IMR-90 (cell line): ENCODE data around the gene MEDAG. TPM values are rescaled to one million over a fixed set of nuclear protein-coding genes. Genes with fewer than 3 reads are reported as not detected.

Experiments used
- ATAC-seq: fragments of 200-7000 bp; cut with Tn5 transposase; 2 replicates; pipeline ENCODE4 v1.9.1; 2020; ENCODE audit warnings: low read depth, mild to moderate bottlenecking, moderate library complexity
- BruUV-seq: library from RNA; stranded (reverse); fragments of 400-500 nt; replicated peaks from 2 replicates; lab custom pipeline; 2021; lab: Mats Ljungman, UMichigan
- CTCF ChIA-PET: fragments of 300-600 bp; formaldehyde crosslinking; extraction: SDS; loops from one replicate; lab custom pipeline; 2021; ENCODE audit warnings: antibody characterized with exemption; lab: Yijun Ruan, JAX
- POLR2A ChIA-PET: fragments of 300-600 bp; sonication (Branson Sonifier 250); formaldehyde crosslinking; loops from one replicate; lab custom pipeline; 2022; ENCODE audit warnings: antibody characterized with exemption; ENCODE audit not compliant: unreplicated experiment; lab: Charles Lee
- DNase-seq: peaks from one replicate; pipeline ENCODE4 v3.0.0; 2013
- H2AFZ ChIP-seq: replicated peaks from 2 replicates; pipeline ENCODE3; 2013; ENCODE audit warnings: low read length, mild to moderate bottlenecking; ENCODE audit not compliant: poor library complexity
- H2AK5ac ChIP-seq: 2 replicates; pipeline ENCODE4 v1.6.1; 2013; ENCODE audit warnings: low read depth, low read length, inconsistent platforms
- H2AK9ac ChIP-seq: replicated peaks from 2 replicates; pipeline ENCODE3; 2013; ENCODE audit warnings: mild to moderate bottlenecking, low read depth, low read length, moderate library complexity; ENCODE audit not compliant: poor library complexity
- H2BK120ac ChIP-seq: 2 replicates; pipeline ENCODE4 v1.6.1; 2013; ENCODE audit warnings: low read depth, low read length, inconsistent platforms
- H2BK15ac ChIP-seq: 3 replicates; pipeline ENCODE4 v1.6.1; 2013; ENCODE audit warnings: low read depth, low read length, inconsistent platforms
- H2BK20ac ChIP-seq: 2 replicates; pipeline ENCODE4 v1.6.1; 2013; ENCODE audit warnings: low read depth, mild to moderate bottlenecking, inconsistent platforms, low read length, moderate library complexity
- H2BK5ac ChIP-seq: 2 replicates; pipeline ENCODE4 v1.6.1; 2013; ENCODE audit warnings: mild to moderate bottlenecking, low read depth, low read length, inconsistent platforms; ENCODE audit not compliant: poor library complexity, severe bottlenecking
- H3K14ac ChIP-seq: replicated peaks from 2 replicates; pipeline ENCODE4 v1.6.1; 2013; ENCODE audit warnings: low read depth, low read length, inconsistent platforms
- H3K18ac ChIP-seq: 2 replicates; pipeline ENCODE4 v1.6.1; 2013; ENCODE audit warnings: low read depth, low read length, control low read depth
- H3K23ac ChIP-seq: 2 replicates; pipeline ENCODE4 v1.6.1; 2013; ENCODE audit warnings: low read depth, low read length, inconsistent platforms
- H3K27ac ChIP-seq: 2 replicates; pipeline ENCODE4 v1.5.1; 2013; ENCODE audit warnings: mild to moderate bottlenecking, control low read depth, low read length; ENCODE audit not compliant: insufficient read depth
- H3K27me3 ChIP-seq: 2 replicates; pipeline ENCODE4 v1.6.1; 2013; ENCODE audit warnings: low read length; ENCODE audit not compliant: control insufficient read depth, insufficient read depth
- H3K36me3 ChIP-seq: 2 replicates; pipeline ENCODE4 v1.6.1; 2013; ENCODE audit warnings: low read length, mixed read lengths; ENCODE audit not compliant: control insufficient read depth, insufficient read depth
- H3K4ac ChIP-seq: 2 replicates; pipeline ENCODE4 v1.6.1; 2013; ENCODE audit warnings: low read depth, low read length, inconsistent platforms
- H3K4me1 ChIP-seq: 2 replicates; pipeline ENCODE4 v1.6.1; 2013; ENCODE audit warnings: low read length, mixed read lengths; ENCODE audit not compliant: control insufficient read depth, insufficient read depth
- H3K4me2 ChIP-seq: 2 replicates; pipeline ENCODE4 v1.6.1; 2013; ENCODE audit warnings: low read depth, mild to moderate bottlenecking, control low read depth, low read length, moderate library complexity
- H3K4me3 ChIP-seq: 2 replicates; pipeline ENCODE4 v1.5.1; 2013; ENCODE audit warnings: low read depth, mild to moderate bottlenecking, control low read depth, low read length, moderate library complexity; ENCODE audit not compliant: insufficient read depth
- H3K56ac ChIP-seq: 2 replicates; pipeline ENCODE4 v1.6.1; 2013; ENCODE audit warnings: low read length, inconsistent platforms; ENCODE audit not compliant: insufficient read depth; ENCODE audit errors: extremely low read depth
- H3K79me1 ChIP-seq, 2 experiments: 2 replicates each; pipeline ENCODE4 v1.6.1; 2013; ENCODE audit warnings: low read length in 2 of 2, inconsistent platforms in 1 of 2, low read depth in 1 of 2
- H3K9ac ChIP-seq: 2 replicates; pipeline ENCODE4 v1.6.1; 2013; ENCODE audit warnings: low read depth, low read length, control low read depth
- H3K9me1 ChIP-seq: 2 replicates; pipeline ENCODE4 v1.6.1; 2013; ENCODE audit warnings: low read length, inconsistent platforms; ENCODE audit not compliant: insufficient read depth
- H3K9me3 ChIP-seq: 2 replicates; pipeline ENCODE4 v1.6.1; 2013; ENCODE audit warnings: low read length; ENCODE audit not compliant: control insufficient read depth, insufficient read depth
- H4K20me1 ChIP-seq: 2 replicates; pipeline ENCODE4 v1.6.1; 2013; ENCODE audit warnings: low read length, inconsistent platforms; ENCODE audit not compliant: insufficient read depth
- H4K5ac ChIP-seq: 2 replicates; pipeline ENCODE4 v1.6.1; 2013; ENCODE audit warnings: mild to moderate bottlenecking, low read depth, low read length, control low read depth
- H4K8ac ChIP-seq, 2 experiments: 2 replicates each; pipeline ENCODE4 v1.6.1; 2013; ENCODE audit warnings: low read depth in 2 of 2, low read length in 2 of 2, control low read depth in 1 of 2, inconsistent platforms in 1 of 2
- H4K91ac ChIP-seq: 2 replicates; pipeline ENCODE4 v1.6.1; 2013; ENCODE audit warnings: low read depth, low read length, inconsistent platforms; ENCODE audit not compliant: insufficient read depth
- CEBPB ChIP-seq: IDR thresholded peaks from 2 replicates; pipeline ENCODE4 v1.6.1; 2012; ENCODE audit warnings: low read depth, low read length, improper control_type of control experiment
- FOS ChIP-seq: fragments of 150-350 bp; IDR thresholded peaks from 2 replicates; pipeline ENCODE4 v1.6.1; 2016; ENCODE audit warnings: low read depth, low read length
- MAFK ChIP-seq: IDR thresholded peaks from 2 replicates; pipeline ENCODE4 v1.6.1; 2012; ENCODE audit warnings: low read depth, low read length, improper control_type of control experiment
- USF2 ChIP-seq: fragments of 150-350 bp; IDR thresholded peaks from 2 replicates; pipeline ENCODE4 v1.6.1; 2017; ENCODE audit warnings: mild to moderate bottlenecking, antibody characterized with exemption, low read length, low read depth
- WGBS, 2 experiments: methylation state at CpG; one replicate each; pipeline versions ENCODE4 v1.1.5 to v1.1.7; 2013; ENCODE audit warnings: missing lambda C conversion rate in 2 of 2; ENCODE audit not compliant: insufficient read length in 1 of 2; ENCODE audit errors: extremely low coverage in 2 of 2; 5-methylcytosine and 5-hydroxymethylcytosine counted together
- dilution Hi-C: fragments of 300-500 bp; cut with HindIII; formaldehyde crosslinking; loops from one replicate; pipeline ENCODE4 v1.14.3; 2018; ENCODE audit warnings: low sequenced_read_pairs; ENCODE audit not compliant: unreplicated experiment
- in situ Hi-C: fragments of 300-500 bp; cut with MboI; formaldehyde crosslinking; loops from 3 replicates; pipeline ENCODE4 v1.14.3; 2019; ENCODE audit warnings: low sequenced_read_pairs, inconsistent platforms, mixed read lengths
- intact Hi-C: fragments of 100-400 bp; cut with micrococcal nuclease; formaldehyde crosslinking; loops from 2 replicates; pipeline ENCODE4 v1.10.0; 2022
- polyA plus RNA-seq, 3 experiments: library from polyadenylated mRNA; depleted of rRNA; stranded (reverse); fragments of >200 nt; gene quantifications; 2 replicates each; pipeline ENCODE4 v1.2.3, GENCODE V29; 2012; ENCODE audit warnings: low replicate concordance in 1 of 3
- total RNA-seq: library from RNA; depleted of rRNA; stranded (reverse); fragments of >200 nt; gene quantifications from 2 replicates; pipeline ENCODE4 v1.2.3, GENCODE V29; 2012

Gene MEDAG
- total and polyA plus RNA-seq, 2 of the 4 experiments (the other 2 are of a cell fraction), result 0.32 to 0.36 TPM

- no peak overlapping the region for H3K9ac ChIP-seq
- peak overlapping the region; percentile 86 for H2AK5ac ChIP-seq
- POLR2A ChIA-PET, result no interaction called here
- BruUV-seq, result no TSS peak
- TF ChIP-seq CEBPB, result no peak
- TF ChIP-seq USF2, result no peak
- TF ChIP-seq MAFK, result peak; percentile 95
- no peak for TF ChIP-seq FOS
- H3K27ac ChIP-seq, result no peak overlapping the region
- dilution Hi-C loops, result no loop called here
- peaks cover 5% of the 10 kb centered on the region; the same call in 1 of the 2 replicates for H3K9me3 ChIP-seq
- no peaks in the 10 kb centered on the region for H4K20me1 ChIP-seq
- H3K4me3 ChIP-seq, result no peak overlapping the region
- ATAC-seq (no peak), DNase-seq (no peak)
- peaks cover 0 to 7% of the 10 kb centered on the region in 2 experiments; a peak in 1 of 4 replicates for H3K79me1 ChIP-seq
- no peaks in the 10 kb centered on the region for H3K27me3 ChIP-seq
- peak overlapping the region; percentile 82 for H3K18ac ChIP-seq
- peak overlapping the region; percentile 75; the same call in 1 of the 2 replicates for H4K5ac ChIP-seq
- no peaks in the 10 kb centered on the region for H3K36me3 ChIP-seq
- H2AFZ ChIP-seq, result no peak overlapping the region
- H3K56ac ChIP-seq, result no peak overlapping the region
- in situ Hi-C loops, result loop anchor here (10.0 kb wide), 1 partner anchor 187 kb away; no protein-coding TSS in a partner anchor
- peak overlapping the region; percentile 98; the same call in 1 of the 2 replicates for H4K91ac ChIP-seq
- H2AK9ac ChIP-seq, result no peak overlapping the region
- H3K23ac ChIP-seq, result peak overlapping the region; percentile 0; the same call in 1 of the 2 replicates
- peak overlapping the region; percentile 74 for H3K4ac ChIP-seq
- intact Hi-C loops, result loop anchor here (10.0 kb wide), 2 partner anchors 457 to 727 kb away; no protein-coding TSS in a partner anchor
- peak overlapping the region; percentile 37 to 49; a peak in 2 of 4 replicates for H4K8ac ChIP-seq
- no peak overlapping the region for H3K14ac ChIP-seq
- CTCF ChIA-PET, result no interaction called here
- WGBS, 2 experiments, result 93% methylated on average over 3 of the region's 7 CpGs; no CpG with 5 or more reads in 1 of the 2 experiments
- H2BK5ac ChIP-seq, result no peak overlapping the region
- peak overlapping the region; percentile 77; the same call in 2 of the 3 replicates for H2BK15ac ChIP-seq
- H3K9me1 ChIP-seq, result peaks cover 15% of the 10 kb centered on the region
- peaks cover 28% of the 10 kb centered on the region for H3K4me1 ChIP-seq
- no peak overlapping the region for H3K4me2 ChIP-seq
- H2BK20ac ChIP-seq, result peak overlapping the region; percentile 98; the same call in 1 of the 2 replicates
- H2BK120ac ChIP-seq, result peak overlapping the region; percentile 100
These were observed 44.1 kb upstream of the MEDAG start for GRCh38 chr13:30861836-30862467.
